MM.1S (cell line): ENCODE results near the gene GTF2H1.

ENCODE experiments used
- CTCF ChIP-seq: fragments of 300-600 bp; sonication (generic); IDR thresholded peaks from 2 replicates; pipeline ENCODE4 v1.5.1; 2016; ENCODE audit warnings: antibody characterized with exemption, low read length, mixed read lengths
- EZH2 ChIP-seq: fragments of 300-600 bp; sonication (generic); optimal IDR thresholded peaks from 2 replicates; pipeline ENCODE3; 2017; ENCODE audit warnings: low read depth, mild to moderate bottlenecking, antibody characterized with exemption, low read length, mixed read lengths
- EZH2phosphoT487 ChIP-seq: fragments of 300-600 bp; sonication (generic); IDR thresholded peaks from 2 replicates; pipeline ENCODE4 v1.6.1; 2018; ENCODE audit warnings: antibody characterized with exemption, low read length

GRCh38 chr11:18309691-18310090, 12.7 kb upstream of the GTF2H1 start:
- TF ChIP-seq CTCF (no peak), EZH2 (no peak), EZH2phosphoT487 (no peak)
